ENCODE measurements around the gene SYNGR4. TPM values are rescaled to one million over a fixed set of nuclear protein-coding genes. Genes with fewer than 3 reads are reported as not detected.

The SYNGR4 gene
- total and polyA plus RNA-seq, 11 donors, result not detected

GRCh38 chr19:48364598-48365348, 606 bp downstream of the SYNGR4 start:
- TF ChIP-seq, protein P1, sequence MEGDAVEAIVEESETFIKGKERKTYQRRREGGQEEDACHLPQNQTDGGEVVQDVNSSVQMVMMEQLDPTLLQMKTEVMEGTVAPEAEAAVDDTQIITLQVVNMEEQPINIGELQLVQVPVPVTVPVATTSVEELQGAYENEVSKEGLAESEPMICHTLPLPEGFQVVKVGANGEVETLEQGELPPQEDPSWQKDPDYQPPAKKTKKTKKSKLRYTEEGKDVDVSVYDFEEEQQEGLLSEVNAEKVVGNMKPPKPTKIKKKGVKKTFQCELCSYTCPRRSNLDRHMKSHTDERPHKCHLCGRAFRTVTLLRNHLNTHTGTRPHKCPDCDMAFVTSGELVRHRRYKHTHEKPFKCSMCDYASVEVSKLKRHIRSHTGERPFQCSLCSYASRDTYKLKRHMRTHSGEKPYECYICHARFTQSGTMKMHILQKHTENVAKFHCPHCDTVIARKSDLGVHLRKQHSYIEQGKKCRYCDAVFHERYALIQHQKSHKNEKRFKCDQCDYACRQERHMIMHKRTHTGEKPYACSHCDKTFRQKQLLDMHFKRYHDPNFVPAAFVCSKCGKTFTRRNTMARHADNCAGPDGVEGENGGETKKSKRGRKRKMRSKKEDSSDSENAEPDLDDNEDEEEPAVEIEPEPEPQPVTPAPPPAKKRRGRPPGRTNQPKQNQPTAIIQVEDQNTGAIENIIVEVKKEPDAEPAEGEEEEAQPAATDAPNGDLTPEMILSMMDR (IDR thresholded peaks at IDR 0.05), result no peak
- no peak for TF ChIP-seq POLR2A (IDR thresholded peaks at IDR 0.05)
- DNase-seq, result no peak
- Histone ChIP-seq H3K36me3 (peaks cover 0 to 5% (median 1%) of the 10 kb centered on the region in 9 donors), H3K9me3 (no peaks in the 10 kb centered on the region), H3K27me3 (no peaks in the 10 kb centered on the region), H3K4me3 (peak overlapping the region in 9 of 12 donors; percentile 58 to 85 (median 70)), H3K4me1 (peaks cover 0 to 18% (median 5%) of the 10 kb centered on the region in 12 donors), H3K27ac (peak overlapping the region in 9 of 12 donors; percentile 26 to 100 (median 96))
- WGBS, 4 donors, result 68 to 70% (median 69%) methylated on average over 10 of the region's 10 CpGs
- ATAC-seq, result no peak
- intact Hi-C loops (cut with DNase I), result loop anchor here in 3 of 10 donors (2.0 to 5.0 kb wide), 2 partner anchors 26 to 42 kb away; partner anchors contain the start of gene KDELR1 (in 1 of the 3)

- Histone ChIP-seq H3K4me1 (peaks cover 0 to 18% (median 5%) of the 10 kb centered on the region in 12 donors), H3K27me3 (no peaks in the 10 kb centered on the region), H3K27ac (no peak overlapping the region), H3K36me3 (peaks cover 0 to 4% (median 0%) of the 10 kb centered on the region in 9 donors), H3K9me3 (no peaks in the 10 kb centered on the region), H3K4me3 (no peak overlapping the region)
- intact Hi-C loops (cut with DNase I), result loop anchor here in 1 of 10 donors (2.0 kb wide), 1 partner anchor 25 kb away; the partner anchor contains the start of gene KDELR1
- 88 to 96% (median 94%) methylated on average over 8 to 11 of the region's 11 CpGs for WGBS, 4 donors
- DNase-seq, result no peak
- no peak for ATAC-seq
- no peak for TF ChIP-seq POLR2A (IDR thresholded peaks at IDR 0.05)
- TF ChIP-seq, protein P1 (IDR thresholded peaks at IDR 0.05), result no peak
Measured at GRCh38 chr19:48365602-48366001, 1.4 kb downstream of the SYNGR4 start.

DNA sequence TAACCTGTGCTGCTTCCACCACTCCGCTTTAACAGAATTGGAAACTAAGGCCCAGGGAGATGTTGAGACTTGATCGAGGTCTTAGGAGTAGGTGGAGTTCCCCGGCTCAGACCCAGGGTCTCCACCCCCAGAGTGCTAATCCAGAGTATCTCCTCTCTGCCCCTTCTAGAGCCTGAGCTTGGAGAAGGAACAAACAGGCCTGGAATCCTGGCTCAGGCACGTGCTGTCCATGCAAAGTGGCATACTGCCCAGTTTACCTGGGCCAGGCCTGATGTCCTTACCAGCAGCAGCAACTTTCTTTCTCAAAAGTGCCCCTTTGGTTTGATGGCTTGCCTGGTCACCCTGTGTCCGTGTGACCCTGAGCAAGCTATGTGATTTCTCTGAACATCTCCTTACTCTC, 3.7 kb downstream of the SYNGR4 start:
- intact Hi-C loops (cut with DNase I), result no loop called here
- 59 to 76% (median 67%) methylated on average over 5 of the region's 5 CpGs for WGBS, 4 donors

GRCh38 chr19:48368936-48369335, 4.8 kb downstream of the SYNGR4 start:
- DNase-seq (peak in 1 of 5 donors; percentile 17), ATAC-seq (no peak)
- TF ChIP-seq, protein P1 (IDR thresholded peaks at IDR 0.05), result no peak
- TF ChIP-seq POLR2A (IDR thresholded peaks at IDR 0.05), result no peak
- Histone ChIP-seq H3K9me3 (no peaks in the 10 kb centered on the region), H3K36me3 (no peaks in the 10 kb centered on the region), H3K27me3 (no peaks in the 10 kb centered on the region), H3K4me1 (peaks cover 0 to 7% (median 5%) of the 10 kb centered on the region in 12 donors), H3K27ac (no peak overlapping the region), H3K4me3 (no peak overlapping the region)
- intact Hi-C loops (cut with DNase I), result no loop called here
- 77 to 85% (median 80%) methylated on average over 13 to 14 of the region's 14 CpGs for WGBS, 4 donors

More for the DNA sequence above, 3.7 kb downstream of the SYNGR4 start:
- Histone ChIP-seq H3K27me3 (no peaks in the 10 kb centered on the region), H3K4me3 (no peak overlapping the region), H3K4me1 (peaks cover 0 to 13% (median 5%) of the 10 kb centered on the region in 12 donors), H3K9me3 (no peaks in the 10 kb centered on the region), H3K36me3 (no peaks in the 10 kb centered on the region), H3K27ac (no peak overlapping the region)
- DNase-seq (no peak), ATAC-seq (no peak)
- TF ChIP-seq, protein P1 (IDR thresholded peaks at IDR 0.05), result no peak
- no peak for TF ChIP-seq POLR2A (IDR thresholded peaks at IDR 0.05)

All from heart left ventricle (tissue), 16 donors.